Measurements from ENCODE around the gene SLC9A9. TPM values are rescaled to one million over a fixed set of nuclear protein-coding genes. Genes with fewer than 3 reads are reported as not detected.
A peak's percentile ranks its signal among the peaks of the same experiment; 100 is the strongest.

Gene SLC9A9
- total and polyA plus RNA-seq, 7 experiments from 2014 or later: 9.3 to 23.1 (median 16.6) TPM

- peak overlapping the region in 1 of 9 donors; percentile 29 for H3K27ac Mint-ChIP-seq
- no peak overlapping the region for H3K4me3 Mint-ChIP-seq
- peaks cover 0 to 22% (median 7%) of the 10 kb centered on the region in 11 donors for H3K9me3 Mint-ChIP-seq
- no peak for ATAC-seq
- no peaks in the 10 kb centered on the region for H3K27me3 Mint-ChIP-seq
- no peak for DNase-seq
- H3K36me3 Mint-ChIP-seq: peaks cover 5 to 10% (median 6%) of the 10 kb centered on the region in 5 donors
- peaks cover 0 to 48% (median 19%) of the 10 kb centered on the region in 7 donors for H3K4me1 Mint-ChIP-seq
- H3K9me3 ChIP-seq (ENCODE audit: control insufficient read depth in 2 of 3, low read length in 3 of 3): no peaks in the 10 kb centered on the region
- H3K27me3 ChIP-seq (ENCODE audit: control insufficient read depth in 2 of 2, insufficient read depth in 2 of 2, low read length in 2 of 2): no peaks in the 10 kb centered on the region
- H3K36me3 ChIP-seq (ENCODE audit: control insufficient read depth in 2 of 3, insufficient read depth in 3 of 3, low read length in 3 of 3): no peaks in the 10 kb centered on the region
- intact Hi-C loops (cut with micrococcal nuclease): no loop called here
- H3K4me3 ChIP-seq (ENCODE audit: low read length): no peak overlapping the region
- no peak overlapping the region for H3K27ac ChIP-seq (ENCODE audit: low read depth, low read length)
- ChIA-PET CTCF (no interaction called here), POLR2A (interaction anchor here (0.6 kb wide), 1 partner anchor 9 kb away, joined by 3 read pairs; no protein-coding TSS in a partner anchor)
- H3K4me1 ChIP-seq (ENCODE audit: control insufficient read depth in 2 of 2, insufficient read depth in 2 of 2, low read length in 2 of 2): no peaks in the 10 kb centered on the region
These were observed 609.2 kb downstream of the SLC9A9 start for GRCh38 chr3:143239031-143239430.

- ATAC-seq (no peak), DNase-seq (no peak)
- no peak overlapping the region for H3K27ac ChIP-seq (ENCODE audit: low read depth, low read length)
- intact Hi-C loops (cut with micrococcal nuclease): no loop called here
- H3K36me3 ChIP-seq (ENCODE audit: control insufficient read depth in 2 of 3, insufficient read depth in 3 of 3, low read length in 3 of 3): no peaks in the 10 kb centered on the region
- no peak overlapping the region for H3K4me3 ChIP-seq (ENCODE audit: low read length)
- Mint-ChIP-seq H3K36me3 (peaks cover 5 to 10% (median 7%) of the 10 kb centered on the region in 5 donors), H3K27me3 (no peaks in the 10 kb centered on the region), H3K4me3 (peak overlapping the region in 2 of 10 donors; percentile 41 to 46), H3K9me3 (peaks cover 0 to 22% (median 7%) of the 10 kb centered on the region in 11 donors), H3K27ac (peak overlapping the region in 3 of 9 donors; percentile 34 to 76 (median 60)), H3K4me1 (peaks cover 0 to 53% (median 19%) of the 10 kb centered on the region in 7 donors)
- ChIA-PET POLR2A (no interaction called here), CTCF (no interaction called here)
- H3K4me1 ChIP-seq (ENCODE audit: control insufficient read depth in 2 of 2, insufficient read depth in 2 of 2, low read length in 2 of 2): no peaks in the 10 kb centered on the region
- H3K9me3 ChIP-seq (ENCODE audit: control insufficient read depth in 2 of 3, low read length in 3 of 3): no peaks in the 10 kb centered on the region
- no peaks in the 10 kb centered on the region for H3K27me3 ChIP-seq (ENCODE audit: control insufficient read depth in 2 of 2, insufficient read depth in 2 of 2, low read length in 2 of 2)
These were observed 611.1 kb downstream of the SLC9A9 start for GRCh38 chr3:143237077-143237627.

GRCh38 chr3:143236226-143236964, 611.9 kb downstream of the SLC9A9 start:
- no peak for DNase-seq
- intact Hi-C loops (cut with micrococcal nuclease): no loop called here
- Histone ChIP-seq H3K27me3 (ENCODE audit: control insufficient read depth in 2 of 2, insufficient read depth in 2 of 2, low read length in 2 of 2) (no peaks in the 10 kb centered on the region), H3K9me3 (ENCODE audit: control insufficient read depth in 2 of 3, low read length in 3 of 3) (no peaks in the 10 kb centered on the region), H3K4me1 (ENCODE audit: control insufficient read depth in 2 of 2, insufficient read depth in 2 of 2, low read length in 2 of 2) (no peaks in the 10 kb centered on the region), H3K27ac (ENCODE audit: low read depth, low read length) (no peak overlapping the region), H3K36me3 (ENCODE audit: control insufficient read depth in 2 of 3, insufficient read depth in 3 of 3, low read length in 3 of 3) (no peaks in the 10 kb centered on the region), H3K4me3 (ENCODE audit: low read length) (no peak overlapping the region)
- Mint-ChIP-seq H3K36me3 (peaks cover 5 to 10% (median 7%) of the 10 kb centered on the region in 5 donors), H3K9me3 (peaks cover 0 to 22% (median 7%) of the 10 kb centered on the region in 11 donors), H3K27me3 (no peaks in the 10 kb centered on the region), H3K4me3 (peak overlapping the region in 1 of 10 donors; percentile 46), H3K4me1 (peaks cover 0 to 52% (median 18%) of the 10 kb centered on the region in 7 donors), H3K27ac (peak overlapping the region in 1 of 9 donors; percentile 76)
- POLR2A ChIA-PET: no interaction called here
- CTCF ChIA-PET: no interaction called here
- ATAC-seq: no peak

GRCh38 chr3:143235614-143236204, 612.6 kb downstream of the SLC9A9 start:
- H3K27ac Mint-ChIP-seq: peak overlapping the region in 1 of 9 donors; percentile 76
- DNase-seq (no peak), ATAC-seq (no peak)
- Histone ChIP-seq H3K4me1 (ENCODE audit: control insufficient read depth in 2 of 2, insufficient read depth in 2 of 2, low read length in 2 of 2) (no peaks in the 10 kb centered on the region), H3K4me3 (ENCODE audit: low read length) (no peak overlapping the region), H3K36me3 (ENCODE audit: control insufficient read depth in 2 of 3, insufficient read depth in 3 of 3, low read length in 3 of 3) (no peaks in the 10 kb centered on the region), H3K27ac (ENCODE audit: low read depth, low read length) (no peak overlapping the region), H3K27me3 (ENCODE audit: control insufficient read depth in 2 of 2, insufficient read depth in 2 of 2, low read length in 2 of 2) (no peaks in the 10 kb centered on the region), H3K9me3 (ENCODE audit: control insufficient read depth in 2 of 3, low read length in 3 of 3) (no peaks in the 10 kb centered on the region)
- CTCF ChIA-PET: no interaction called here
- H3K9me3 Mint-ChIP-seq: peaks cover 0 to 22% (median 7%) of the 10 kb centered on the region in 11 donors
- H3K36me3 Mint-ChIP-seq: peaks cover 5 to 10% (median 7%) of the 10 kb centered on the region in 5 donors
- peaks cover 0 to 45% (median 11%) of the 10 kb centered on the region in 7 donors for H3K4me1 Mint-ChIP-seq
- no peaks in the 10 kb centered on the region for H3K27me3 Mint-ChIP-seq
- POLR2A ChIA-PET: no interaction called here
- H3K4me3 Mint-ChIP-seq: no peak overlapping the region
- intact Hi-C loops (cut with micrococcal nuclease): no loop called here

- CTCF ChIA-PET: no interaction called here
- ATAC-seq: no peak
- H3K27me3 Mint-ChIP-seq: no peaks in the 10 kb centered on the region
- peaks cover 0 to 22% (median 7%) of the 10 kb centered on the region in 11 donors for H3K9me3 Mint-ChIP-seq
- Histone ChIP-seq H3K4me1 (ENCODE audit: control insufficient read depth in 2 of 2, insufficient read depth in 2 of 2, low read length in 2 of 2) (no peaks in the 10 kb centered on the region), H3K27ac (ENCODE audit: low read depth, low read length) (no peak overlapping the region), H3K27me3 (ENCODE audit: control insufficient read depth in 2 of 2, insufficient read depth in 2 of 2, low read length in 2 of 2) (no peaks in the 10 kb centered on the region), H3K36me3 (ENCODE audit: control insufficient read depth in 2 of 3, insufficient read depth in 3 of 3, low read length in 3 of 3) (no peaks in the 10 kb centered on the region), H3K9me3 (ENCODE audit: control insufficient read depth in 2 of 3, low read length in 3 of 3) (no peaks in the 10 kb centered on the region), H3K4me3 (ENCODE audit: low read length) (no peak overlapping the region)
- intact Hi-C loops (cut with micrococcal nuclease): no loop called here
- POLR2A ChIA-PET: no interaction called here
- H3K4me1 Mint-ChIP-seq: peaks cover 0 to 40% (median 6%) of the 10 kb centered on the region in 7 donors
- DNase-seq: no peak
- no peak overlapping the region for H3K27ac Mint-ChIP-seq
- H3K36me3 Mint-ChIP-seq: peaks cover 5 to 10% (median 7%) of the 10 kb centered on the region in 5 donors
- no peak overlapping the region for H3K4me3 Mint-ChIP-seq
These were observed 613.7 kb downstream of the SLC9A9 start for GRCh38 chr3:143234526-143234925.

- no peak overlapping the region for H3K27ac ChIP-seq (ENCODE audit: low read depth, low read length)
- Mint-ChIP-seq H3K9me3 (peaks cover 0 to 17% (median 5%) of the 10 kb centered on the region in 11 donors), H3K4me1 (peaks cover 0 to 29% (median 6%) of the 10 kb centered on the region in 7 donors), H3K36me3 (peaks cover 0 to 7% (median 3%) of the 10 kb centered on the region in 5 donors), H3K27me3 (no peaks in the 10 kb centered on the region), H3K27ac (no peak overlapping the region), H3K4me3 (no peak overlapping the region)
- POLR2A ChIA-PET: no interaction called here
- ATAC-seq (no peak), DNase-seq (no peak)
- CTCF ChIA-PET: interaction anchor here (0.7 kb wide), 1 partner anchor 28 kb away, joined by 3 read pairs; no protein-coding TSS in a partner anchor
- H3K4me1 ChIP-seq (ENCODE audit: control insufficient read depth in 2 of 2, insufficient read depth in 2 of 2, low read length in 2 of 2): no peaks in the 10 kb centered on the region
- no peaks in the 10 kb centered on the region for H3K9me3 ChIP-seq (ENCODE audit: control insufficient read depth in 2 of 3, low read length in 3 of 3)
- H3K36me3 ChIP-seq (ENCODE audit: control insufficient read depth in 2 of 3, insufficient read depth in 3 of 3, low read length in 3 of 3): no peaks in the 10 kb centered on the region
- intact Hi-C loops (cut with micrococcal nuclease): no loop called here
- H3K4me3 ChIP-seq (ENCODE audit: low read length): no peak overlapping the region
- H3K27me3 ChIP-seq (ENCODE audit: control insufficient read depth in 2 of 2, insufficient read depth in 2 of 2, low read length in 2 of 2): no peaks in the 10 kb centered on the region
These were observed 615.3 kb downstream of the SLC9A9 start for GRCh38 chr3:143232981-143233380.
